Medulla oblongata (tissue), 1 donor: ENCODE results near the gene PACRG.

Experiments used
- DNase-seq: peaks from one replicate; pipeline ENCODE4 v3.0.0-alpha.2; 2015; ENCODE audit errors: extremely low spot score

The PACRG gene

GRCh38 chr6:163333701-163334663 lies 606.2 kb downstream of the PACRG start:
- no peak for DNase-seq

- DNase-seq: no peak
These were observed 607.3 kb downstream of the PACRG start for GRCh38 chr6:163335056-163335455.

- DNase-seq: no peak
These were observed 608.1 kb downstream of the PACRG start for GRCh38 chr6:163335671-163336545.

- DNase-seq: no peak
These were observed 609.2 kb downstream of the PACRG start for GRCh38 chr6:163336961-163337360.

GRCh38 chr6:163337958-163338357 lies 610.2 kb downstream of the PACRG start:
- DNase-seq: no peak

GRCh38 chr6:163338671-163339405 lies 611.1 kb downstream of the PACRG start:
- peak; percentile 96 for DNase-seq

- no peak for DNase-seq
These were observed 611.7 kb downstream of the PACRG start for GRCh38 chr6:163339466-163339865.

- peak; percentile 63 for DNase-seq
These were observed 612.6 kb downstream of the PACRG start for GRCh38 chr6:163340201-163340887.

- peak; percentile 63 for DNase-seq
These were observed 613.7 kb downstream of the PACRG start for GRCh38 chr6:163341224-163342061.

GRCh38 chr6:163342571-163343539 lies 615.1 kb downstream of the PACRG start:
- no peak for DNase-seq

GRCh38 chr6:163343609-163344008 lies 615.8 kb downstream of the PACRG start:
- no peak for DNase-seq

- DNase-seq: no peak
These were observed 616.6 kb downstream of the PACRG start for GRCh38 chr6:163344411-163344810.

- no peak for DNase-seq
These were observed 618.2 kb downstream of the PACRG start for GRCh38 chr6:163345931-163346330.

GRCh38 chr6:163346497-163346961 lies 618.8 kb downstream of the PACRG start:
- peak; percentile 82 for DNase-seq

- no peak for DNase-seq
These were observed 619.3 kb downstream of the PACRG start for GRCh38 chr6:163347021-163347446.

GRCh38 chr6:163348789-163349680 lies 621.3 kb downstream of the PACRG start:
- DNase-seq: peak; percentile 98

- DNase-seq: no peak
These were observed 621.9 kb downstream of the PACRG start for GRCh38 chr6:163349696-163350095.

GRCh38 chr6:163351013-163351412 lies 623.2 kb downstream of the PACRG start:
- no peak for DNase-seq
